Prostate gland (tissue), 2 donors: ENCODE data around the gene MED15. TPM values are rescaled to one million over a fixed set of nuclear protein-coding genes. Genes with fewer than 3 reads are reported as not detected.

Experiments used
- DNase-seq: peaks from one replicate; pipeline ENCODE4 v3.0.0-alpha.2; 2019; ENCODE audit warnings: low spot score
- H3K27ac ChIP-seq, 2 donors: fragments of 200-600 bp; sonication (generic); 2 replicates each; pipeline ENCODE4 v1.5.1; 2017 to 2019
- H3K27me3 ChIP-seq: fragments of 200-600 bp; sonication (generic); replicated peaks from 2 replicates; pipeline ENCODE4 v1.5.1; 2019; ENCODE audit not compliant: insufficient read depth
- H3K36me3 ChIP-seq, 2 donors: fragments of 200-600 bp; sonication (generic); 1 replicate in 1 of 2; 2 replicates in 1 of 2; pipeline versions ENCODE4 v1.5.1 to v1.8.1; 2017 to 2019
- H3K4me1 ChIP-seq: fragments of 200-600 bp; sonication (generic); replicated peaks from 2 replicates; pipeline ENCODE4 v1.5.1; 2019
- H3K4me3 ChIP-seq, 2 donors: fragments of 200-600 bp; sonication (generic); 2 replicates each; pipeline ENCODE4 v1.5.1; 2017 to 2019
- H3K9me3 ChIP-seq: fragments of 200-600 bp; sonication (generic); 2 replicates; pipeline ENCODE4 v1.5.1; 2017
- POLR2A ChIP-seq: fragments of 450-650 bp; IDR thresholded peaks from one replicate; pipeline ENCODE4 v1.6.1; 2016; ENCODE audit warnings: antibody characterized with exemption, mild to moderate bottlenecking
- POLR2AphosphoS5 ChIP-seq: sonication (generic); formaldehyde crosslinking; IDR thresholded peaks from one replicate; pipeline ENCODE4 v1.6.1; 2017; ENCODE audit warnings: antibody characterized with exemption
- WGBS: methylation state at CpG from one replicate; pipeline ENCODE4 v1.1.5; 2018; 5-methylcytosine and 5-hydroxymethylcytosine counted together
- intact Hi-C: fragments of 100-400 bp; cut with DNase I; formaldehyde crosslinking; loops from one replicate; pipeline ENCODE4 v1.14.2; 2022
- total RNA-seq, 2 donors: library from RNA; depleted of rRNA; stranded (reverse); fragments of >200 nt; gene quantifications; one replicate each; pipeline ENCODE4 v1.1.0, GENCODE V29; 2016
- TF ChIP-seq, protein P1 (sequence below), 4 experiments: fragments of 200-600 bp in 2 of 4; fragments of 450-650 bp in 2 of 4; sonication (generic) in 2 of 4; IDR thresholded peaks; 1 replicate in 3 of 4; 2 replicates in 1 of 4; pipeline ENCODE4 v1.5.1; 2016 to 2019; ENCODE audit warnings: antibody characterized with exemption in 4 of 4, mild to moderate bottlenecking in 2 of 4, moderate library complexity in 2 of 4

Gene MED15
- total RNA-seq, 2 donors from 2014 or later, result 43.2 to 87.1 TPM

DNA sequence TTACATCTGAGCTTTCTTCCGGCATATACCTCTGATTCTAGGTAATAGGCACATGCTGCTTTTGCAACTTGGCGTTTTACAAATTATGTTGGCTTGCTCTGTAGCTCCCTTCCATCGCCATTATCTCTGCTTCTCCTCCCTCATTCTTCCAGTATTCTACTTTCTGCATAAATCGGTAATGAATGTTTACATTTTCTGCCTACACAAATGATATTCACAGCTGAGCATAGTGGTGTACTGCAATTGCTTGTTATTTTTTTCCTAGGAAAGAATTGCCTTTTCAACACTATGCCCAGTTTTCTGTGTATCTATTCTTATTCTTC is 18.9 kb downstream of the MED15 start:
- Histone ChIP-seq H3K27ac (no peak overlapping the region), H3K9me3 (no peaks in the 10 kb centered on the region), H3K27me3 (no peaks in the 10 kb centered on the region), H3K36me3 (peaks cover 0 to 4% of the 10 kb centered on the region in 2 donors), H3K4me3 (no peak overlapping the region), H3K4me1 (peaks cover 13% of the 10 kb centered on the region)
- intact Hi-C loops, result no loop called here
- no peak for DNase-seq
- no peak for TF ChIP-seq POLR2A
- TF ChIP-seq POLR2AphosphoS5, result no peak
- TF ChIP-seq, protein P1, sequence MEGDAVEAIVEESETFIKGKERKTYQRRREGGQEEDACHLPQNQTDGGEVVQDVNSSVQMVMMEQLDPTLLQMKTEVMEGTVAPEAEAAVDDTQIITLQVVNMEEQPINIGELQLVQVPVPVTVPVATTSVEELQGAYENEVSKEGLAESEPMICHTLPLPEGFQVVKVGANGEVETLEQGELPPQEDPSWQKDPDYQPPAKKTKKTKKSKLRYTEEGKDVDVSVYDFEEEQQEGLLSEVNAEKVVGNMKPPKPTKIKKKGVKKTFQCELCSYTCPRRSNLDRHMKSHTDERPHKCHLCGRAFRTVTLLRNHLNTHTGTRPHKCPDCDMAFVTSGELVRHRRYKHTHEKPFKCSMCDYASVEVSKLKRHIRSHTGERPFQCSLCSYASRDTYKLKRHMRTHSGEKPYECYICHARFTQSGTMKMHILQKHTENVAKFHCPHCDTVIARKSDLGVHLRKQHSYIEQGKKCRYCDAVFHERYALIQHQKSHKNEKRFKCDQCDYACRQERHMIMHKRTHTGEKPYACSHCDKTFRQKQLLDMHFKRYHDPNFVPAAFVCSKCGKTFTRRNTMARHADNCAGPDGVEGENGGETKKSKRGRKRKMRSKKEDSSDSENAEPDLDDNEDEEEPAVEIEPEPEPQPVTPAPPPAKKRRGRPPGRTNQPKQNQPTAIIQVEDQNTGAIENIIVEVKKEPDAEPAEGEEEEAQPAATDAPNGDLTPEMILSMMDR (IDR thresholded peaks at IDR 0.05), result no peak
- WGBS, result 78% methylated on average over 4 of the region's 4 CpGs

DNA sequence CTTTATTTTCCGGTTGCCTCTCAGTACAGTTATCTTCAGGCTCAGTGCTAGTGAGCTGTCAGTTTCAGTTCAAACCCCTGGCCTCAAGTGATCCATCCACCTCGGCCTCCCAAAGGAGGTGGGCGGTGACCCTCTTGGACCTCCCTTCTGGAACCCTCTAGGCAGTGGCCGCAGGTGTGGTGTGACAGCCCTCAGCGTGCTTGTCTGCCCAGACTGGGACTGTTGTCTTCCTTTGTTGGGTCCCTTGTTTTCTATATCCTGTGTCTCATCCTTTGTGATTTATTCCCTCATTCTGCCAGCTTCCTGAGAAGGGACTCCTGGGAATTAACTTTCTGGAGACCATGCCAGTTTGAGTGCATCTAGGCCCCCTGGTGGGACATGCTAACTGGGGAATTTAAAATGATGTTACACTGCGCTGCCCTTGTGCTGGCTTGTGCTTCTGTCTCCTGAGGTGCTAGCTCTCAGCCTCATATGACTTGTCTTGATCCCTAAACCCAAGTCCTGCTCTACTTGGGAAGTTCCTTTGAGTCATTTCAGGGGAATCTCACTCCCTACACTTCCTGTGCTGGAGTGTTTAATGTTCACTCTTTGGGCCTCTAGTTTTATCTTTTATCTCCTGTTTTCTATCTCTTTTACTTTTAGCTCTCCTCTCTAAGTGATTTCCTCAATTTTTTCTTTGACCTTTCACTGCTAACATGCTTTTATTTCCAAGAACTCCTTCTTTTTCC is 19.4 kb downstream of the MED15 start:
- peaks cover 16% of the 10 kb centered on the region for H3K4me1 ChIP-seq

DNA sequence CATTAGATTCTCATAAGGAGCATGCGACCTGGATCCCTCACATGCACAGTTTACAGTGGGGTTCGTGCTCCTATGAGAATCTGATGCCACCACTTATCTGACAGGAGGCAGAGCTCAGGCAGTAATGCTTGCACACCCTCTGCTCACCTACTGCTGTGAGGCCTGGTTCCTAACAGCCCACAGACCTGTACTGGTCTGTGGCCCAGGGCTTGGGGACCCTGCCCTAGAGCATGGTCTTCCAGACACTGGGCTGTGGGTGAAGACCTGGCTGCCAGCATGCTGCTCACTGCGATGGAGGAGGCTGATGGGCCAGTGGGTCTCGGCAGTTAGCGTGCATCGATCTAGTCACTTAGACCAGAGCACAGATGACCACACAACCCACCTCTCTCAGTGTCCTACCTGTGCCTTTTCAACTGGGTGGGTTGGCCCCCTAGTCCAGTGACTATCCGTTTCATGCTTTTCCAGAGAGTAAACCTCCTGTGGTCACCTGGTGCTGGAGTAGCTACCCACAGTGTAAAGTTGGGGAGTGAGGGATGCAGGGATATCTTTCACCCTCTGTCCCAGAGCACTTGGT is 21.1 kb downstream of the MED15 start:
- H3K4me3 ChIP-seq, result no peak overlapping the region
- H3K9me3 ChIP-seq, result no peaks in the 10 kb centered on the region
- no peak overlapping the region for H3K27ac ChIP-seq
- no peaks in the 10 kb centered on the region for H3K27me3 ChIP-seq
- TF ChIP-seq POLR2AphosphoS5 (no peak), POLR2A (no peak)
- TF ChIP-seq, protein P1 (IDR thresholded peaks at IDR 0.05), result no peak
- peaks cover 0 to 4% of the 10 kb centered on the region in 2 donors for H3K36me3 ChIP-seq
- H3K4me1 ChIP-seq, result peaks cover 21% of the 10 kb centered on the region
- no peak for DNase-seq
- intact Hi-C loops, result no loop called here
- 92% methylated on average over 7 of the region's 7 CpGs for WGBS

More for the DNA sequence above, 19.4 kb downstream of the MED15 start:
- WGBS, result 72% methylated on average over 6 of the region's 6 CpGs
- intact Hi-C loops, result no loop called here
- Histone ChIP-seq H3K27me3 (no peaks in the 10 kb centered on the region), H3K27ac (no peak overlapping the region), H3K4me3 (no peak overlapping the region), H3K36me3 (peaks cover 0 to 4% of the 10 kb centered on the region in 2 donors), H3K9me3 (no peaks in the 10 kb centered on the region)
- no peak for DNase-seq
- TF ChIP-seq, protein P1 (IDR thresholded peaks at IDR 0.05), result no peak
- TF ChIP-seq POLR2AphosphoS5 (no peak), POLR2A (no peak)

DNA sequence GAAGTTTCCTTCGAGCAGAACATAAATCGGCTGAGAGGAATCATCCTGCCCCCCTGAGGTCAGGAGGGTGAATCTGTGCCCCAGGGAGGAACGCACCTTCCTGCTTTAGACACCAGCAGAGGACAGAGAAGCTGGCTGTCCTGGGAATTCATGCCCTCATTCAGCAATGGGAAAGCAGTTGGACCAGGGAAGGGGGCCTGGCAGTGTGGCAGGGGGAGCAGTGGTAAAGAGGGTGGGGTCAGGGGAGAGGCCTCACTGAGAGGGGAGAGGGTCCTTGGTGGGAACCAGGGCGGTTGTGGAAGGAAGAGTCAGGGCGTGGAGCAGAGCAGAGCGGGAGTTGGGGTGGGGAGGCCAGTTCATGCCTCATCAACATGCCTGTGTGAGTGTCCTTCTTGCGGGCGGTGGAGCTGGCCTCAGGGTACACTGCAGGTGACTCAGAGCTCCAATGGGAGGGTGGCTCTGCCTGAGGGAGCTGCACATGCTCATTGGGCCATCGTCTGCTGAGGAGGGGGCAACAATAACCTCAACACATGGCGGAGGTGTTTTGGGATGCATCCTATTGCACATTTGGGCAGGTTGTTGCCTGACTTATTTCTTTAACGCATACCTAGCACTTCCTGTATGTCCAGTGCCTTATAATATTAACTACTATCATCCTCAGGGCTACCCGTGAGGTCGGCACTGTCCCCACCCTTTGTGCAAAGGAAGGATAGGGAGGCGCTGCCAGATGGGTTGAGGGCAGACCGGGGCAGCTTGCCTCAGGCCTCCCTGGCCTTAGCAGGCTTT is 23.2 kb downstream of the MED15 start:
- TF ChIP-seq, protein P1 (IDR thresholded peaks at IDR 0.05), result no peak
- TF ChIP-seq POLR2AphosphoS5, result no peak
- no peak for TF ChIP-seq POLR2A
- Histone ChIP-seq H3K27ac (peak overlapping the region; percentile 39 to 57), H3K9me3 (no peaks in the 10 kb centered on the region), H3K36me3 (peaks cover 0 to 4% of the 10 kb centered on the region in 2 donors), H3K4me3 (no peak overlapping the region), H3K4me1 (peaks cover 21% of the 10 kb centered on the region), H3K27me3 (no peaks in the 10 kb centered on the region)
- 62% methylated on average over 15 of the region's 15 CpGs for WGBS
- intact Hi-C loops, result no loop called here
- DNase-seq, result no peak
